Hematopoietic multipotent progenitor cell (in vitro differentiated cells): ENCODE results near the gene YY1. TPM values are rescaled to one million over a fixed set of nuclear protein-coding genes. Genes with fewer than 3 reads are reported as not detected.
A peak's percentile ranks its signal among the peaks of the same experiment; 100 is the strongest.
"Not testable (repeated sequence)": the region's sequence is repeated elsewhere in the genome, so short reads cannot be mapped to it uniquely, and the experiment has no call there.

Experiments
- DNase-seq, 3 donors: peaks; one replicate each; pipeline ENCODE4 v3.0.0-alpha.2; 2011 to 2015; ENCODE audit warnings: low read depth in 2 of 3, low spot score in 2 of 3
- total RNA-seq: library from RNA; depleted of rRNA; stranded (reverse); fragments of >200 nt; gene quantifications from one replicate; pipeline ENCODE4 v1.2.3, GENCODE V29; 2012

The YY1 gene
- total RNA-seq, 1 donor: 58.2 TPM

DNA sequence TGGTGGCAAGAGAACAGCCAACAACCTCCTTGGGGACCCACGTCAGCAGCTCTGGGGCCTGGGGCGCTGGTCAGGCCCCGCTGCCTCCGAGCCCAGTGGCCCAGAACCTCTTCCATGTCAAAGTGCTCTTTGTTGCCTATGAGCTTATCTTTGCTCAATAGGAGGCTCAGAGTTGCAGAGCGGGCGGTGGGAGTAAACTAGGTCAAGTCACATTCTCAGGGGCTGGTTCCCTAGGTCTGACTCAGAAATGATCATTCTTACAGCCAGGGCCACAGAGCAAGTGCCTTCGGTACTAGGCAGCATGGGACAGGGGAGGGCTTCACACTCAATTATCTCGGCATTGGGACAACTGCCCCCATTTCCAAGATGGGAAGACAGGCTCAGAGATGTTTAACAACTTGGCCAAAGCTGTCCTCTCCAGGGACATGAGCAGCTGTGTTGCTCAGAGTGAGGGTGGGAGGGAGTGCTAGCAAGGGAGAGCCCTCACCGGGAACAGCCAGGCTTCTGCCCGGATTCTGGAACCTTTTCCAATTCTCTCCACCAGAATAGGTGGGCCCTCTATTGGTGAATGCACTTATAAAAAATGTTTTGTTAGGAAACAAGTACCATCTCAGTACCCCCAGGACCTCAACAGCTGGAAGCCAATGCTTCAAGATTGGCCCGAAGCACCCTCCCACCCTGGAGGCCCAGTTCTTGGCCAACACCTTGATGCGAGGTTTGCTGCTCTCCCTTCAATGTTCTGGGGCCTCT is 55.4 kb downstream of the YY1 start:
- no peak for DNase-seq

- DNase-seq: no peak
Measured at GRCh38 chr14:100294963-100295330, 56.0 kb downstream of the YY1 start.

- DNase-seq: no peak
Measured at GRCh38 chr14:100295376-100296105, 56.6 kb downstream of the YY1 start.

DNA sequence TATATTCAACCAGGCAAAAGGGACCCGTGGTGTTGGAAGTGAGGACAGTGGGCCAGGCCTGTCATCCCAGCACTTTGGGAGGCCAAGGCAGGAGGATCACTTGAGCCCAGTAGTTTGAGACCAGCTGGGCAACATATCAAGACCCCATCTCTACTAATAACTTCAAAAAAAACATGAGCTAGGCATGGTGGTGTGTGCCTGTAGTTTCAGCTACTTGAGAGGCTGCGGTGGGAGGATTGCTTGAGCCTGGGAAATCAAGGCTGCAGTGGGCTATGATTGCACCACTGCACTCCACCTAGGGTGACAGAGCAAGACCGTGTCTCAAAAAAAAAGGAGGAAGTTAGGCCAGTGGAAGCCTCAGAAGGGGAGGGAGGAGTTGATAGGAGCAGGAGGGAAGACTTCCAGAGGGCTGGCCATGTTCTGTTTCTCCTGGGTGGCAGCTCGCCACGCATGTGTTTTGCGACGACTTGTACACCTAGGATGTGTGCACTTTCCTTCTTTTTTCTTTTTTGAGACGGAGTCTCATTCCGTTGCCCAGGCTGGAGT is 57.2 kb downstream of the YY1 start:
- peak in 1 of 3 donors; percentile 49 for DNase-seq

DNA sequence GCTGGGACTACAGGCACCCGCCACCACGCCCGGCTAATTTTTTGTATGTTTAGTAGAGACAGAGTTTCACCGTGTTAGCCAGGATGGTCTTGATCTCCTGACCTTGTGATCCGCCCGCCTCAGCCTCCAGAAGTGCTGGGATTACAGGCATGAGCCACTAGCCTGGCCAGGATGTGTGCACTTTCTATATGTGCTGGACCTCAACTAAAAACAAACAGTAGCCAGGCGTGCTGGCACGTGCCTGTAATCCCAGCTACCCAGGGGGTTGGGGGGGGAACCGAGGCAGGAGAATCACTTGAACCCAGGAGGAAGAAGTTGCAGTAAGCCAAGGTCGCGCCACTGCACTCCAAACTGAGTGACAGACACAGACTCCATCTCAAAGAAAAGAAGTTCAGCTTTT is 57.8 kb downstream of the YY1 start:
- not testable (repeated sequence) for DNase-seq

DNA sequence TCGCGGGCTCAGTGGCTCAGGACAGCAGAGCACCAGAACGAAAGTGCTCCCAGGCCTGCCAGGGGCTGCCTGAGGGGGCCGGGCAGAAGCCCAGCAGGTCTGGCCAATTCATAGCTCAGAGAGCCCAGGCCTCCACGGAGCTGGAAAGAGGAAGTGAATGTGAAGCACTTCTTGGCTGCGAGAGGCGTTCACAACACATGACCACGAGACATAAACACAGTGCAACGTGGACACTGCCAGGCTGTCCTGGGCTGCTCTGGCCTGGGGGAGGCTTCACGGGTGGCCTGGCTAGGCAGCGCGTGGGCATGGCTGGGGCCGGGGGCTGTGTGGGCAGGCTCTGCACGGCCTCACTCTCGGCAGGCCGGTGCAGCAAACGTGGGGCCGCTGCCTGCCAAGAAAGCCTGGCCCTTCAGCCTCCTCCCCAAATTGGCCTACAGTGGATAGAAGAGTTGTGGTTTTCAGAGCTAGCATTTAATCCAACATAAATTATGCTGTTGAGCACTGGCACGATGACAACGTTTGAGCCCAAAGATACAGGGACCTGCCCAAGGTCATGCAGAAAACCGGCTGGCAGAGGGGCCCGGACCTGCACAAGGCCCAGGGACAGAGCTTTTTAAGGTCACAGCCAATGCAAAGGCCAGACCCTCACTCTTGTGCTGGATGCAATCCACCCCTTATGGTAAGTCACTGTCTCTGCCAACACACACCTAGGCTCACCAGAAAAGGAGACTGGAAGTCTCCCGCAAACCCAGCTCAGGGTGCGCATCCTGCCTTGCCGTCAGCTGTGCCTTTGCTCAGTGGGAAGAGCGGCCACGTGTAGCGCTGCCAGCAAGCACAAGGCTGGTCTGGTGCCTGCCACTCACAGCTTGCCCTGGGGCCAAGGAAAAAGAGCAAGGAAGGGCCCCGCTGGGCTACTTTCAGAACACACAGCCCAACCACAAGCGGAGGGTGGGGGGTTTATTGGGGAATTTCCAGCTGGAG is 58.7 kb downstream of the YY1 start:
- DNase-seq: peak in 2 of 3 donors; percentile 74 to 80

DNA sequence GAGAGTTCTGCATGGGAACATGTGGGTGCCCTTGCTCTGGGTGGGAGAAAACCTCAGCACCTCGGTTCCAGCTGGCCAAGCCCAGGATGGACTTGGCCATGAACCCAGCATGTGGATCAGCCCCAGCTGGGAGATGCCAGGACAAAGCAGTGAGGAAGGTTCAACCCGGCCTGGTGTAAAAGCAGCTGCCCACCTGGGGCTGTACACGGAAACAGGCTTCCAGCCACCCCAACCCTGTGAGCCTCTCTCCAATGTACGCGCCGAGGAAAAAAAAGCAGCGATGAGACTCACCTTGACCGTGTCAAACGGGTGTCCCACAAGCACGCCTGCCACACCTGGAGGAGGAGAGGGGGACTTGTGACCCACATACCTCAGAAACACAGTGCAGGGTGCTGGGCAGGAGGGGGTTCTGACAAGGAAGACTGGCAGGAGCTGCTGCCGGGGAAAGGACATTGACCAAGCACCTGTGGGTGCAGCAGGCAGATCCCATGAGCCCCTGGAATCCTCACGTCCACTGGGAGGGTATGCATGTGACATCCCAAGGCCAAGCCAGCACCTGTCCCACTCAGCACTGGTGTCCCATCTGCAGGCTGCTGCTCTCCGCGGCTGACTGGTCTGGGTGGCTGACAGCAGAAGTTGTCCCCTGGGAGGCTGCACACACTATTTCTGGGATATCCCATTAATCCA is 59.8 kb downstream of the YY1 start:
- DNase-seq: no peak

- DNase-seq: no peak
Measured at GRCh38 chr14:100299238-100299560, 60.3 kb downstream of the YY1 start.

GRCh38 chr14:100302616-100303015 is 63.7 kb downstream of the YY1 start:
- no peak for DNase-seq

DNA sequence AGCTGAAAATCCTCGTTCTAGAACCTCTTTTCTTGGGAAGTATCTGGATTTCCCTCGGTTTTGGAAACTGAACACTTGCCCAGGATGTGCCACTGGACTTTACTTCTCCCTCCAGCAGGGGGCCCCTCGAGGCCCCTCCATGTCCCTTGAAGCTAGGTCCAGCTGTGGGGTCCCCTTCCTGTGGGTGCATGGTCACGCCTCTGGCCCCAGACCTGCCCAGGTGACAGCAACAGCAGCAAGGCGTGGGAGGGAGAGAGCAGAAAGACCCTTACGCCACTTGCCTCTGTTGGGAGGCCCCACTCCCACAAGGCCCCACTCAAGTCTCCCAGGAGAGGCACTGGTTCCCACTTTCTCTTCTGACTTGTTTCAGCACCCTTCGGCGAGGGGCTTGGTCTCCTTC is 64.2 kb downstream of the YY1 start:
- peak in 1 of 3 donors; percentile 32 for DNase-seq

- no peak for DNase-seq
Measured at GRCh38 chr14:100303925-100304324, 65.0 kb downstream of the YY1 start.

- peak in 2 of 3 donors; percentile 36 to 39 for DNase-seq
Measured at GRCh38 chr14:100304825-100305323, 65.9 kb downstream of the YY1 start.

DNA sequence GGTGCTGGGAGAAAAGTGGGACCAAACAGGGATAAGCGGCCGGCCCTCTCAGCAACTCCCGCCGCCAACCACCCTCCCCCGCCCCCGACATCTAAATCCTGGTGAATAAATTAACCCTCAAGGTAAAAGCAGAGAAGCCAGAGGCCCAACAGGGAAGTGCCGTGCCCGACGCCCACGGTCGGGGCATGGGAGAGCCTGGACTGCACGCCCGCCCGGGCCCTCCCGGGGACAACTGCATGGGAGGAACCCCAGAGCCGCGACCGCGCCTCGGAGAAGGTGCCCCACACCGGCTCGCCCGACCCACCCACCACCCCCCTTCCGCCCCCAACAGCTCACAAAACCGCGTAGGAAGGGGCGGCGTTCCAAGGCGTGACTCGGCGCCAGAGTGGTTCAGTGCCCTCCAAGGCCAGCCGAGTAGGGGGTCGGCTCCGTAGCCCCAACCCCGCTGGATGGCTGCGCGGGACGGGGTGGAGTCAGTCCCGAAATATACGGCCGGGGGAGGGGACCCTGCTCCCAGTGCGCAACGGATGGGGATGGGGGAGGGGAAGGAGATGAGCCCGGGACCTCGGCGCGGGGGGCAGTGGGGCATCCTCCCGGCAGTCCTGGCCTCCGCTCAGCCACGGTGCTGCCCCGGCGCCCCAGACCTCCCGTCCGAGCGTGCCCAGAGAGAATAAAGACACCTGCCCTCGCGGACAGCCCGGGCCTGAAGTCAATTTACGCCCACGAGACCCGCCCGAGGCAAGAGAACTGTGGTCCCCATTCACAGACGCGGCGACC is 66.6 kb downstream of the YY1 start:
- DNase-seq: peak in 2 of 3 donors; percentile 68 to 87

- peak; percentile 25 to 90 (median 82) for DNase-seq
Measured at GRCh38 chr14:100306101-100306997, 67.4 kb downstream of the YY1 start, which contains the start of gene SLC25A29. SLC25A29 (minus strand) TSS chr14:100306444; CDS start chr14:100306232, 212 bp downstream.

GRCh38 chr14:100306998-100307765 is 68.2 kb downstream of the YY1 start:
- peak in 1 of 3 donors; percentile 30 for DNase-seq

- DNase-seq: no peak
Measured at GRCh38 chr14:100307766-100308426, 69.0 kb downstream of the YY1 start.

GRCh38 chr14:100308427-100308792 is 69.5 kb downstream of the YY1 start:
- not testable (repeated sequence) for DNase-seq
